B cell (primary cell): ENCODE data around the gene HIPK2. TPM values are rescaled to one million over a fixed set of nuclear protein-coding genes. Genes with fewer than 3 reads are reported as not detected.

Experiments
- ATAC-seq: fragments of 200-7000 bp; cut with Tn5 transposase; one replicate; pipeline ENCODE4 v1.10.0; 2021; ENCODE audit warnings: low read depth, mild to moderate bottlenecking, moderate number of reproducible peaks, moderate library complexity
- CTCF ChIA-PET: fragments of 350-600 bp; sonication (Branson Sonifier 250); formaldehyde crosslinking; loops from one replicate; lab custom pipeline; 2021; ENCODE audit warnings: antibody characterized with exemption, inconsistent platforms; lab: Charles Lee
- POLR2A ChIA-PET: fragments of 350-600 bp; sonication (Branson Sonifier 250); formaldehyde crosslinking; loops from one replicate; lab custom pipeline; 2021; ENCODE audit warnings: antibody characterized with exemption; lab: Charles Lee
- DNase-seq: peaks from one replicate; pipeline ENCODE4 v3.0.0; 2013
- H2AFZ ChIP-seq: 2 replicates; pipeline ENCODE4 v1.6.1; 2012; ENCODE audit warnings: mild to moderate bottlenecking, low read depth, low read length; ENCODE audit not compliant: insufficient read depth, poor library complexity, severe bottlenecking
- H3K27ac ChIP-seq, 2 donors: 1 replicate in 1 of 2; 2 replicates in 1 of 2; pipeline ENCODE4 v1.5.1; 2012 to 2013; ENCODE audit warnings: low read length in 2 of 2, mild to moderate bottlenecking in 2 of 2, moderate library complexity in 1 of 2
- H3K27me3 ChIP-seq, 4 experiments: fragments of 200-600 bp in 1 of 4; sonication (generic) in 1 of 4; replicated peaks in 1 of 4; 1 replicate in 2 of 4; 2 replicates in 2 of 4; pipeline versions ENCODE4 v1.6.1 to v1.7.0; 2013 to 2016; ENCODE audit warnings: low read length in 3 of 4, mild to moderate bottlenecking in 2 of 4, mixed read lengths in 1 of 4, moderate library complexity in 1 of 4; ENCODE audit not compliant: insufficient read depth in 4 of 4, control insufficient read depth in 3 of 4; ENCODE audit errors: control extremely low read depth in 1 of 4
- H3K36me3 ChIP-seq, 2 experiments: replicated peaks in 1 of 2; 1 replicate in 1 of 2; 2 replicates in 1 of 2; pipeline versions ENCODE4 v1.6.1 to v1.7.1; 2013; ENCODE audit warnings: low read length in 1 of 2; ENCODE audit not compliant: insufficient read depth in 2 of 2, control insufficient read depth in 1 of 2; ENCODE audit errors: control extremely low read depth in 1 of 2, extremely low read depth in 1 of 2
- H3K4me1 ChIP-seq, 2 donors: fragments of 200-600 bp in 1 of 2; sonication (generic) in 1 of 2; 1 replicate in 1 of 2; 2 replicates in 1 of 2; pipeline versions ENCODE4 v1.5.1 to v1.6.1; 2013 to 2017; ENCODE audit warnings: low read length in 2 of 2; ENCODE audit not compliant: control insufficient read depth in 2 of 2, insufficient read depth in 2 of 2
- H3K4me2 ChIP-seq: replicated peaks from 2 replicates; pipeline ENCODE3; 2012; ENCODE audit warnings: mild to moderate bottlenecking, low read depth, low read length; ENCODE audit not compliant: poor library complexity, severe bottlenecking
- H3K4me3 ChIP-seq, 5 experiments: fragments of 200-600 bp in 1 of 5; sonication (generic) in 1 of 5; 1 replicate in 3 of 5; 2 replicates in 2 of 5; pipeline versions ENCODE4 v1.5.1 to v1.7.0; 2011 to 2016; ENCODE audit warnings: low read length in 4 of 5, mild to moderate bottlenecking in 4 of 5, low read depth in 2 of 5, control low read depth in 1 of 5, moderate library complexity in 1 of 5; ENCODE audit not compliant: insufficient read depth in 1 of 5; ENCODE audit errors: control extremely low read depth in 1 of 5, extremely low read depth in 1 of 5
- H3K79me2 ChIP-seq: fragments of 200-600 bp; sonication (generic); one replicate; pipeline ENCODE4 v1.6.0; 2016; ENCODE audit warnings: low read length; ENCODE audit not compliant: control insufficient read depth, insufficient read depth
- H3K9ac ChIP-seq: fragments of 200-600 bp; sonication (generic); 2 replicates; pipeline ENCODE4 v1.6.1; 2017; ENCODE audit warnings: mild to moderate bottlenecking, low read length, moderate library complexity
- H3K9me3 ChIP-seq, 3 donors: one replicate each; pipeline versions ENCODE4 v1.6.1 to v1.7.1; 2013; ENCODE audit warnings: low read length in 2 of 3; ENCODE audit not compliant: control insufficient read depth in 2 of 3, insufficient read depth in 1 of 3; ENCODE audit errors: control extremely low read depth in 1 of 3
- H4K20me1 ChIP-seq: 2 replicates; pipeline ENCODE4 v1.6.0; 2012; ENCODE audit warnings: mild to moderate bottlenecking, low read length; ENCODE audit not compliant: insufficient read depth, control insufficient read depth, poor library complexity, severe bottlenecking
- H3K27ac Mint-ChIP-seq: one replicate; pipeline ENCODE4 v1.8.0; 2021; ENCODE audit warnings: mixed read lengths
- H3K27me3 Mint-ChIP-seq: one replicate; pipeline ENCODE4 v1.8.0; 2021; ENCODE audit warnings: mixed read lengths
- H3K4me1 Mint-ChIP-seq: one replicate; pipeline ENCODE4 v1.8.0; 2021; ENCODE audit warnings: mixed read lengths
- H3K4me3 Mint-ChIP-seq: one replicate; pipeline ENCODE4 v1.8.0; 2021; ENCODE audit warnings: mixed read lengths
- H3K9me3 Mint-ChIP-seq: one replicate; pipeline ENCODE4 v1.8.0; 2022; ENCODE audit warnings: mixed read lengths; ENCODE audit not compliant: insufficient read depth
- EZH2 ChIP-seq: IDR thresholded peaks from 2 replicates; pipeline ENCODE4 v1.6.1; 2012; ENCODE audit warnings: borderline replicate concordance, low read depth, mild to moderate bottlenecking, moderate library complexity, low read length; ENCODE audit not compliant: insufficient read depth, poor library complexity, severe bottlenecking
- WGBS: methylation state at CpG from one replicate; pipeline ENCODE4 v1.1.5; 2013; ENCODE audit warnings: missing lambda C conversion rate; ENCODE audit not compliant: insufficient coverage; 5-methylcytosine and 5-hydroxymethylcytosine counted together
- intact Hi-C: fragments of 100-400 bp; cut with micrococcal nuclease; formaldehyde crosslinking; loops from one replicate; pipeline ENCODE4 v1.10.0; 2022
- polyA plus RNA-seq: library from polyadenylated mRNA; depleted of rRNA; stranded (reverse); fragments of >200 nt; gene quantifications from 2 replicates; pipeline ENCODE4 v1.2.3, GENCODE V29; 2012
- total RNA-seq, 2 donors: library from RNA; stranded (reverse); fragments of 120-200 nt in 1 of 2; gene quantifications; 1 replicate in 1 of 2; 2 replicates in 1 of 2; pipeline versions ENCODE4 v1.2.3 to v1.2.4, GENCODE V29; 2013 to 2022
- TF ChIP-seq, protein P1 (sequence below): fragments of 200-600 bp; IDR thresholded peaks from one replicate; pipeline ENCODE4 v1.8.0; 2022; ENCODE audit warnings: antibody characterized with exemption, mild to moderate bottlenecking

The HIPK2 gene
- total and polyA plus RNA-seq, 2 donors (not counting 1 experiment from before 2014, with no cell fraction given), result 6.8 to 58.2 TPM

DNA sequence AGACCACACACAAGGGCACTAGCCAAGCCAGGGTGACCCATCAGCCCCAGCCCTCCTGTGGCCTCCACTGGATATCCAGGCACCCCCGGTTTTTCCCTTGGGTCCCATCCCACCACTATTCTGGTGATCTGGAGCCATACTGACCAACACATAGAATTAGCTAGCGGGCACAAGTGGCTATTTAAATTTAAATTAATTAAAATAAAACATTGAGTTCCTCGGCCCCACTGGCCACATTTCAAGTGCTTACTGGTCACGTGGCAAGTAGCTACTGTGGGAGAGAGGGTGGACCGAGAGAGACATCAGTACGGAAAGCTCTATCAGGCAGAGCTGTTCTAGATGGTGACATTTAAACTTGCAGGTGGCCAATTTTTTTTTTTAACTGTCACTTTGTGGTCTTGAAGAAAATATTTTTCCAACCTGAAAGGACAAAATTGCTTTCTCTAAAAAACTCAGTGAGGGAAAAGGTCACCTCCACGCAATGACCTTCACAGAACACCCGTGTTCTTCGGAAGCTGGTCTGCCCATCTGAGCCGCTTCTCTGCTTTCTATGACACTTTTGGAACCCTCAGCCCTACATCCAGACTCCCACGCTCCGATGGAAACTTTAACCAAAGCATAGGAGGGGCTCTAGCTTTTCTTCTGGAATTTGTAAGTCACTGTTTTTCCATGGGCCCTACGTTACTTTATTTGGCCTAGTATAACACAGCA, 30.0 kb downstream of the HIPK2 start:
- no peak for TF ChIP-seq EZH2
- TF ChIP-seq, protein P1, sequence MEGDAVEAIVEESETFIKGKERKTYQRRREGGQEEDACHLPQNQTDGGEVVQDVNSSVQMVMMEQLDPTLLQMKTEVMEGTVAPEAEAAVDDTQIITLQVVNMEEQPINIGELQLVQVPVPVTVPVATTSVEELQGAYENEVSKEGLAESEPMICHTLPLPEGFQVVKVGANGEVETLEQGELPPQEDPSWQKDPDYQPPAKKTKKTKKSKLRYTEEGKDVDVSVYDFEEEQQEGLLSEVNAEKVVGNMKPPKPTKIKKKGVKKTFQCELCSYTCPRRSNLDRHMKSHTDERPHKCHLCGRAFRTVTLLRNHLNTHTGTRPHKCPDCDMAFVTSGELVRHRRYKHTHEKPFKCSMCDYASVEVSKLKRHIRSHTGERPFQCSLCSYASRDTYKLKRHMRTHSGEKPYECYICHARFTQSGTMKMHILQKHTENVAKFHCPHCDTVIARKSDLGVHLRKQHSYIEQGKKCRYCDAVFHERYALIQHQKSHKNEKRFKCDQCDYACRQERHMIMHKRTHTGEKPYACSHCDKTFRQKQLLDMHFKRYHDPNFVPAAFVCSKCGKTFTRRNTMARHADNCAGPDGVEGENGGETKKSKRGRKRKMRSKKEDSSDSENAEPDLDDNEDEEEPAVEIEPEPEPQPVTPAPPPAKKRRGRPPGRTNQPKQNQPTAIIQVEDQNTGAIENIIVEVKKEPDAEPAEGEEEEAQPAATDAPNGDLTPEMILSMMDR, result no peak
- intact Hi-C loops, result no loop called here
- Histone ChIP-seq H3K4me1 (no peaks in the 10 kb centered on the region), H3K9me3 (no peaks in the 10 kb centered on the region), H3K4me3 (no peak overlapping the region), H3K79me2 (peaks cover 82% of the 10 kb centered on the region), H4K20me1 (peaks cover 19% of the 10 kb centered on the region), H3K4me2 (no peak overlapping the region), H3K9ac (no peak overlapping the region), H3K27ac (no peak overlapping the region), H3K36me3 (no peaks in the 10 kb centered on the region), H3K27me3 (no peaks in the 10 kb centered on the region), H2AFZ (no peak overlapping the region)
- ChIA-PET CTCF (no interaction called here), POLR2A (no interaction called here)
- no peaks in the 10 kb centered on the region for H3K27me3 Mint-ChIP-seq
- 77% methylated on average over 11 of the region's 13 CpGs for WGBS
- H3K27ac Mint-ChIP-seq, result no peak overlapping the region
- no peak overlapping the region for H3K4me3 Mint-ChIP-seq
- H3K9me3 Mint-ChIP-seq, result no peaks in the 10 kb centered on the region
- ATAC-seq (no peak), DNase-seq (no peak)
- H3K4me1 Mint-ChIP-seq, result peaks cover 15% of the 10 kb centered on the region

DNA sequence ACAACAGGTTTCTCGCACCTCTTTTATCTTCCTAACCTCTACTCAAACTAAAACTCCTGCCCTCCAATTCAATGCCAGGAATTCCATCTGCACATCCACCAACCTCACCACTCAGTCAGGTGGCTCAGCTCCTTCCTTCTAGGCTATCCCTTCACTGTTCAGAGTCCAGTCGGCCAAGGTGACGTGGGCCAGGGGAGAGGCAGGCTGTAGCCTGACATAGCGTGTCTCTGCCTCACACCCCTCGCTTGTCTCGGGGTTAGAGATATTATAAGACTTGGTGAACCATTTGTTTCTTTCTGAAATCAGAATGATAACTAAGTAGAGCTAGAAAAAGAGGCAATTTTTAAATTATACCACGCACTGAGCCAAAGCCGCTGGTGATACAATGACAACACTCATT, 31.1 kb downstream of the HIPK2 start:
- 72% methylated on average over 6 of the region's 8 CpGs for WGBS
- Histone ChIP-seq H3K27me3 (no peaks in the 10 kb centered on the region), H3K36me3 (no peaks in the 10 kb centered on the region), H2AFZ (no peak overlapping the region), H3K9me3 (no peaks in the 10 kb centered on the region), H3K9ac (no peak overlapping the region), H3K4me2 (no peak overlapping the region), H4K20me1 (peaks cover 13% of the 10 kb centered on the region), H3K27ac (no peak overlapping the region), H3K4me3 (no peak overlapping the region), H3K4me1 (no peaks in the 10 kb centered on the region), H3K79me2 (peaks cover 75% of the 10 kb centered on the region)
- no peak overlapping the region for H3K4me3 Mint-ChIP-seq
- H3K4me1 Mint-ChIP-seq, result peaks cover 12% of the 10 kb centered on the region
- ATAC-seq, result no peak
- POLR2A ChIA-PET, result no interaction called here
- CTCF ChIA-PET, result no interaction called here
- H3K27me3 Mint-ChIP-seq, result no peaks in the 10 kb centered on the region
- TF ChIP-seq EZH2, result no peak
- TF ChIP-seq, protein P1, result no peak
- intact Hi-C loops, result no loop called here
- no peak for DNase-seq
- H3K27ac Mint-ChIP-seq, result no peak overlapping the region
- no peaks in the 10 kb centered on the region for H3K9me3 Mint-ChIP-seq
